Smooth muscle cell (in vitro differentiated cells): Measurements from ENCODE around the gene AADACL4. TPM values are rescaled to one million over a fixed set of nuclear protein-coding genes. Genes with fewer than 3 reads are reported as not detected.

Experiments
- DNase-seq: peaks from one replicate; lab custom pipeline; 2025; ENCODE audit not compliant: unreplicated experiment; lab: John Stamatoyannopoulos, UW
- H2AFZ ChIP-seq: fragments of 200-600 bp; sonication (generic); 2 replicates; pipeline ENCODE4 v1.6.0; 2016; ENCODE audit warnings: antibody characterized with exemption, low read depth, mild to moderate bottlenecking
- H3F3A ChIP-seq: fragments of 200-600 bp; sonication (generic); 2 replicates; pipeline ENCODE4 v1.6.0; 2017; ENCODE audit warnings: antibody characterized with exemption, low read depth
- H3K27ac ChIP-seq: fragments of 200-600 bp; sonication (generic); 2 replicates; pipeline ENCODE4 v1.5.1; 2016; ENCODE audit warnings: low read depth, mild to moderate bottlenecking
- H3K27me3 ChIP-seq: fragments of 200-600 bp; sonication (generic); 2 replicates; pipeline ENCODE4 v1.6.1; 2016; ENCODE audit warnings: low read depth, mild to moderate bottlenecking
- H3K36me3 ChIP-seq: fragments of 200-600 bp; sonication (generic); 2 replicates; pipeline ENCODE4 v1.5.1; 2016; ENCODE audit warnings: low read depth
- H3K4me1 ChIP-seq: fragments of 200-600 bp; sonication (generic); 2 replicates; pipeline ENCODE4 v1.5.1; 2016; ENCODE audit warnings: low read depth
- H3K4me2 ChIP-seq: fragments of 200-600 bp; sonication (generic); 2 replicates; pipeline ENCODE4 v1.6.0; 2016; ENCODE audit warnings: mild to moderate bottlenecking
- H3K4me3 ChIP-seq: fragments of 200-600 bp; sonication (generic); 2 replicates; pipeline ENCODE4 v1.5.1; 2016; ENCODE audit warnings: mild to moderate bottlenecking
- H3K79me2 ChIP-seq: fragments of 200-600 bp; sonication (generic); 2 replicates; pipeline ENCODE4 v1.6.0; 2016; ENCODE audit warnings: low read depth, mild to moderate bottlenecking
- H3K9ac ChIP-seq: fragments of 200-600 bp; sonication (generic); 2 replicates; pipeline ENCODE4 v1.6.0; 2016; ENCODE audit warnings: low read depth
- H3K9me3 ChIP-seq: fragments of 200-600 bp; sonication (generic); replicated peaks from 2 replicates; pipeline ENCODE4 v1.5.1; 2016; ENCODE audit warnings: low read depth
- H4K20me1 ChIP-seq: fragments of 200-600 bp; sonication (generic); 2 replicates; pipeline ENCODE4 v1.6.0; 2016; ENCODE audit warnings: low read depth
- CTCF ChIP-seq: fragments of 200-600 bp; sonication (generic); IDR thresholded peaks from 2 replicates; pipeline ENCODE4 v1.5.1; 2017; ENCODE audit warnings: borderline replicate concordance, mild to moderate bottlenecking, antibody characterized with exemption; ENCODE audit not compliant: insufficient read depth, poor library complexity, severe bottlenecking
- WGBS: methylation state at CpG from one replicate; pipeline ENCODE4 v1.1.7; 2016; ENCODE audit warnings: low lambda C conversion rate; 5-methylcytosine and 5-hydroxymethylcytosine counted together
- polyA plus RNA-seq: library from polyadenylated mRNA; unstranded; fragments of >200 nt; fragmentation: Nextera tagmentation; extraction: Ambion mirVana; gene quantifications from 2 replicates; pipeline ENCODE4 v1.2.1, GENCODE V29; 2016
- total RNA-seq: library from RNA; depleted of rRNA; stranded (reverse); fragments of >200 nt; gene quantifications from 2 replicates; pipeline ENCODE4 v1.2.3, GENCODE V29; 2014

Gene AADACL4
- total and polyA plus RNA-seq, 2 experiments from 2014 or later = not detected

DNA sequence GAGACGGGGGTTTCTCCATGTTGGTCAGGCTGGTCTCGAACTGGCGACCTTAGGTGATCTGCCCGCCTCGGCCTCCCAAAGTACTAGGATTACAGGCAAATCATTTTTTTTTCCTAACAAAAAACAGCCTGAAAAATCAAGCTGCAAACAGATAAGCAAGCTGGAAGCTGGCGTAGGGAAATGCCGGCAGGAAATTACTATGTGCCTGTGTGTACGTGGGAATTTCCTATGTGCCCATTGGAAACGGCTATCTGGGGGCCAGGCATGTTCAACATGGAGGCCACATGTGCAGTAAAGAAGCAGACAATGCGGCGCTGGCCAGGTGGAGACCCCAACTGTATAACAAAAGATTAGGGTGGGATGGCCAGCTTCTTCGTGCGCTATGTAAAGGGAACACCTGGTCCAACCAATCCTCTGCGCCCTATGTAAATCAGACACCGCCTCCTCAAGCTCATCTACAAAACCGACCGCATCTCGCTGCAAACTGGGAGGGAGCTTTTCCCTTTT is 9.1 kb upstream of the AADACL4 start:
- DNase-seq = no peak
- peaks cover 10% of the 10 kb centered on the region for H3K27me3 ChIP-seq
- TF ChIP-seq CTCF = no peak
- no peak overlapping the region for H3K9ac ChIP-seq
- H3K79me2 ChIP-seq = no peaks in the 10 kb centered on the region
- H3K9me3 ChIP-seq = no peaks in the 10 kb centered on the region
- H3K36me3 ChIP-seq = no peaks in the 10 kb centered on the region
- 87% methylated on average over 18 of the region's 18 CpGs for WGBS
- H2AFZ ChIP-seq = no peak overlapping the region
- H4K20me1 ChIP-seq = no peaks in the 10 kb centered on the region
- no peaks in the 10 kb centered on the region for H3F3A ChIP-seq
- no peak overlapping the region for H3K4me3 ChIP-seq
- H3K4me2 ChIP-seq = no peak overlapping the region
- no peaks in the 10 kb centered on the region for H3K4me1 ChIP-seq
- H3K27ac ChIP-seq = no peak overlapping the region

- Histone ChIP-seq H4K20me1 (no peaks in the 10 kb centered on the region), H3K27me3 (peaks cover 3% of the 10 kb centered on the region), H2AFZ (no peak overlapping the region), H3K4me3 (no peak overlapping the region), H3K79me2 (no peaks in the 10 kb centered on the region), H3K4me1 (no peaks in the 10 kb centered on the region), H3K9ac (no peak overlapping the region), H3K27ac (no peak overlapping the region), H3F3A (no peaks in the 10 kb centered on the region), H3K9me3 (no peaks in the 10 kb centered on the region), H3K36me3 (no peaks in the 10 kb centered on the region), H3K4me2 (no peak overlapping the region)
- DNase-seq = no peak
- no peak for TF ChIP-seq CTCF
- 67% methylated on average over 15 of the region's 15 CpGs for WGBS
Observed at GRCh38 chr1:12636098-12636950, 7.6 kb upstream of the AADACL4 start.

DNA sequence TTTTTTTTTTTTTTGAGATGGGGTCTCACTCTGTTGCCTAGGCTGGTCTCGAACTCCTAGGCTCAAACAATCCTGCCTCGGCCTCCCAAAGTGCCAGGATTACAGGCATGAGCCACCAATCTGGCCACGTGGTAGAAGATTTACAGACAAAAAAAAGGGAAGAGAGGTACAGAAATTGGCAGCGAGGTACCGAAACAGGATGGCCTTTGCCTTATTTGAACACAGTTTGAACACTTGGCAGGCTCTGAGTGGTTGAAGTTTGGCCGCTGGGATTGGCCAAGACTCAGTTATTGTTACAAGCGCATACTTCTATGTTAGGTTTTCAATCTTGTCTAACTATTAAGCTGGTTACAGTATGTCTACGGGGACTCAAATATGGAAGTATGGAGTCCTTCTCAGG is 6.2 kb upstream of the AADACL4 start:
- 95% methylated on average over 8 of the region's 8 CpGs for WGBS
- no peak for DNase-seq
- H3K36me3 ChIP-seq = no peaks in the 10 kb centered on the region
- no peak for TF ChIP-seq CTCF
- no peak overlapping the region for H2AFZ ChIP-seq
- no peak overlapping the region for H3K4me3 ChIP-seq
- no peak overlapping the region for H3K27ac ChIP-seq
- H3K4me1 ChIP-seq = no peaks in the 10 kb centered on the region
- H4K20me1 ChIP-seq = no peaks in the 10 kb centered on the region
- no peaks in the 10 kb centered on the region for H3F3A ChIP-seq
- H3K9ac ChIP-seq = no peak overlapping the region
- no peaks in the 10 kb centered on the region for H3K79me2 ChIP-seq
- no peak overlapping the region for H3K4me2 ChIP-seq
- H3K27me3 ChIP-seq = peaks cover 2% of the 10 kb centered on the region
- no peaks in the 10 kb centered on the region for H3K9me3 ChIP-seq
